Measurements from ENCODE around the gene TVP23C.

The TVP23C gene

GRCh38 chr17:15513058-15513791 is 50.1 kb downstream of the TVP23C start:
- TF ChIP-seq CTCF (conservative IDR thresholded peaks at IDR 0.05; ENCODE audit: low read length): no peak
- DNase-seq (ENCODE audit: low read depth): peak; percentile 63
- H3K4me3 ChIP-seq (ENCODE audit: low read length): no peak overlapping the region; the same call in 1 of the 2 replicates

GRCh38 chr17:15512071-15512709 is 51.1 kb downstream of the TVP23C start:
- H3K4me3 ChIP-seq (ENCODE audit: low read length): no peak overlapping the region
- no peak for TF ChIP-seq CTCF (conservative IDR thresholded peaks at IDR 0.05; ENCODE audit: low read length)
- no peak for DNase-seq (ENCODE audit: low read depth)

GRCh38 chr17:15511142-15511541 is 52.1 kb downstream of the TVP23C start:
- H3K4me3 ChIP-seq (ENCODE audit: low read length): no peak overlapping the region
- DNase-seq (ENCODE audit: low read depth): no peak
- no peak for TF ChIP-seq CTCF (conservative IDR thresholded peaks at IDR 0.05; ENCODE audit: low read length)

- H3K4me3 ChIP-seq (ENCODE audit: low read length): no peak overlapping the region
- DNase-seq (ENCODE audit: low read depth): peak; percentile 82
- no peak for TF ChIP-seq CTCF (conservative IDR thresholded peaks at IDR 0.05; ENCODE audit: low read length)
These were observed 52.9 kb downstream of the TVP23C start for GRCh38 chr17:15510361-15510760.

GRCh38 chr17:15509095-15509494 is 54.2 kb downstream of the TVP23C start:
- no peak for DNase-seq (ENCODE audit: low read depth)
- H3K4me3 ChIP-seq (ENCODE audit: low read length): no peak overlapping the region
- no peak for TF ChIP-seq CTCF (conservative IDR thresholded peaks at IDR 0.05; ENCODE audit: low read length)

GRCh38 chr17:15508466-15508865 is 54.8 kb downstream of the TVP23C start:
- no peak for DNase-seq (ENCODE audit: low read depth)
- H3K4me3 ChIP-seq (ENCODE audit: low read length): no peak overlapping the region
- TF ChIP-seq CTCF (conservative IDR thresholded peaks at IDR 0.05; ENCODE audit: low read length): no peak

- no peak for TF ChIP-seq CTCF (conservative IDR thresholded peaks at IDR 0.05; ENCODE audit: low read length)
- H3K4me3 ChIP-seq (ENCODE audit: low read length): no peak overlapping the region
- no peak for DNase-seq (ENCODE audit: low read depth)
These were observed 55.4 kb downstream of the TVP23C start for GRCh38 chr17:15507896-15508295.

Measured in AG10803 (cell line).